ENCODE data around the gene GNAO1. TPM values are rescaled to one million over a fixed set of nuclear protein-coding genes. Genes with fewer than 3 reads are reported as not detected.

Gene GNAO1
- total and polyA plus RNA-seq, 2 of the 13 experiments (the other 11 are each of a cell fraction or from before 2014, with no cell fraction given), result not detected

DNA sequence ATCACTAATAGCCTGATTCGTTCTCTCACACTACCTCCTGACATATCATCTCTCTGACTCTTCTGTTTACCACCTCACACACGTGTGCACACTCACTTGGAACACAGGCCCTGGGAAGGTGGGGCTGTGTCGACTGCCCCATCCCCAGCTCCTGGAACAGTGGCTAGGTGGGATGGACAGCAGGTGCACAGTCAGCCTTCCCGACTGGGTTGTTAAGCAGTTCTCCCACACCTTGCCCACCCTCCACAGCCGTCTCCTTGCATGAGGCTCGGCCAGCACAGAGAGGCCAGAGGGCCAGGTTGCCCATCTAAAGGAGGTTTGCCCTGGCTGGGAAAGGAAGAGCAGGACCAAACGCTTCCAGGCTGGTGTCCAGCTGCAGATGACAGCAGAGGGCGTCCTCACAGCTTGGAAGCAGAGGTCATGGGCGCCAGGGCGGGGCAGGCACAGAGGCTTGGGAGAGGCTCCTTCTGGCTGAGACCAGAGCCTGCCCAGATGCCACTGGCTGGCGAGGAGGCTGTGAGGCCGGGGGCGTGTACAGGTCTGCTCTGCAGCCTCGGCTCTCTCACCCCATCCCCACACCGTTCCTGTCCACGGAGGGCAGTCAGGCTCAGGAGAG, 141.3 kb downstream of the GNAO1 start (continued):
- TF ChIP-seq, protein P1, sequence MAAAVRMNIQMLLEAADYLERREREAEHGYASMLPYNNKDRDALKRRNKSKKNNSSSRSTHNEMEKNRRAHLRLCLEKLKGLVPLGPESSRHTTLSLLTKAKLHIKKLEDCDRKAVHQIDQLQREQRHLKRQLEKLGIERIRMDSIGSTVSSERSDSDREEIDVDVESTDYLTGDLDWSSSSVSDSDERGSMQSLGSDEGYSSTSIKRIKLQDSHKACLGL (CRISPR knock-in tag; IDR thresholded peaks at IDR 0.05), result no peak
- TF ChIP-seq SKIL (CRISPR knock-in tag; IDR thresholded peaks at IDR 0.05; ENCODE audit: borderline replicate concordance) (no peak; the same call in 1 of the 2 replicates), XRCC5 (optimal IDR thresholded peaks at IDR 0.05; ENCODE audit: low read length) (peak; percentile 89), FOXJ3 (CRISPR knock-in tag; IDR thresholded peaks at IDR 0.05; ENCODE audit: borderline replicate concordance) (no peak), ZNF468 (CRISPR knock-in tag; IDR thresholded peaks at IDR 0.05) (no peak), KDM2A (CRISPR knock-in tag; IDR thresholded peaks at IDR 0.05; ENCODE audit: borderline replicate concordance, low read depth) (peak; percentile 83; the same call in 1 of the 2 replicates), ZNF709 (CRISPR knock-in tag; IDR thresholded peaks at IDR 0.05) (no peak), ZNF577 (CRISPR knock-in tag; IDR thresholded peaks at IDR 0.05; ENCODE audit: borderline replicate concordance, low read depth) (no peak), SCMH1 (CRISPR knock-in tag; IDR thresholded peaks at IDR 0.05; ENCODE audit: borderline replicate concordance) (no peak), HNRNPK (IDR thresholded peaks at IDR 0.05; ENCODE audit: low read depth, low read length, poor library complexity, severe bottlenecking) (no peak), ELF4 (CRISPR knock-in tag; IDR thresholded peaks at IDR 0.05; ENCODE audit: borderline replicate concordance) (no peak), CC2D1A (CRISPR knock-in tag; IDR thresholded peaks at IDR 0.05) (no peak), ZNF776 (CRISPR knock-in tag; IDR thresholded peaks at IDR 0.05) (no peak), TARDBP (CRISPR knock-in tag; IDR thresholded peaks at IDR 0.05) (peak; percentile 43; the same call in 1 of the 2 replicates), EHMT2 (IDR thresholded peaks at IDR 0.05; ENCODE audit: borderline replicate concordance, low read depth, low read length) (no peak), CHD4 (IDR thresholded peaks at IDR 0.05; ENCODE audit: borderline replicate concordance, low read length) (no peak), ZSCAN21 (CRISPR knock-in tag; IDR thresholded peaks at IDR 0.05; ENCODE audit: borderline replicate concordance) (no peak; the same call in 1 of the 2 replicates), ZNF501 (CRISPR knock-in tag; IDR thresholded peaks at IDR 0.05) (peak; percentile 67; the same call in 1 of the 2 replicates), ATF7-NPFF (CRISPR knock-in tag; IDR thresholded peaks at IDR 0.05; ENCODE audit: low read depth) (0 out of 2 replicates have a peak, but pooled peaks have one; percentile 25), ZNF33B (CRISPR knock-in tag; IDR thresholded peaks at IDR 0.05) (no peak), GABPB1 (CRISPR knock-in tag; IDR thresholded peaks at IDR 0.05) (peak; percentile 43; the same call in 1 of the 2 replicates), NONO (IDR thresholded peaks at IDR 0.05) (no peak), NONO (CRISPR knock-in tag; conservative IDR thresholded peaks at IDR 0.05) (peak; percentile 35; the same call in 1 of the 2 replicates)
- TF ChIP-seq, protein P2, sequence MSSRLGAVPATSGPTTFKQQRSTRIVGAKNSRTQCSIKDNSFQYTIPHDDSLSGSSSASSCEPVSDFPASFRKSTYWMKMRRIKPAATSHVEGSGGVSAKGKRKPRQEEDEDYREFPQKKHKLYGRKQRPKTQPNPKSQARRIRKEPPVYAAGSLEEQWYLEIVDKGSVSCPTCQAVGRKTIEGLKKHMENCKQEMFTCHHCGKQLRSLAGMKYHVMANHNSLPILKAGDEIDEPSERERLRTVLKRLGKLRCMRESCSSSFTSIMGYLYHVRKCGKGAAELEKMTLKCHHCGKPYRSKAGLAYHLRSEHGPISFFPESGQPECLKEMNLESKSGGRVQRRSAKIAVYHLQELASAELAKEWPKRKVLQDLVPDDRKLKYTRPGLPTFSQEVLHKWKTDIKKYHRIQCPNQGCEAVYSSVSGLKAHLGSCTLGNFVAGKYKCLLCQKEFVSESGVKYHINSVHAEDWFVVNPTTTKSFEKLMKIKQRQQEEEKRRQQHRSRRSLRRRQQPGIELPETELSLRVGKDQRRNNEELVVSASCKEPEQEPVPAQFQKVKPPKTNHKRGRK (CRISPR knock-in tag; IDR thresholded peaks at IDR 0.05), result 0 out of 2 replicates have a peak, but pooled peaks have one; percentile 51
- TF ChIP-seq, protein P3, sequence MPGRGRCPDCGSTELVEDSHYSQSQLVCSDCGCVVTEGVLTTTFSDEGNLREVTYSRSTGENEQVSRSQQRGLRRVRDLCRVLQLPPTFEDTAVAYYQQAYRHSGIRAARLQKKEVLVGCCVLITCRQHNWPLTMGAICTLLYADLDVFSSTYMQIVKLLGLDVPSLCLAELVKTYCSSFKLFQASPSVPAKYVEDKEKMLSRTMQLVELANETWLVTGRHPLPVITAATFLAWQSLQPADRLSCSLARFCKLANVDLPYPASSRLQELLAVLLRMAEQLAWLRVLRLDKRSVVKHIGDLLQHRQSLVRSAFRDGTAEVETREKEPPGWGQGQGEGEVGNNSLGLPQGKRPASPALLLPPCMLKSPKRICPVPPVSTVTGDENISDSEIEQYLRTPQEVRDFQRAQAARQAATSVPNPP (CRISPR knock-in tag; IDR thresholded peaks at IDR 0.05), result no peak

Measured in HepG2 (cell line).